Esophagus muscularis mucosa (tissue), 4 donors: ENCODE measurements around the gene PLAAT5. TPM values are rescaled to one million over a fixed set of nuclear protein-coding genes. Genes with fewer than 3 reads are reported as not detected.

ENCODE experiments used
- DNase-seq: peaks from one replicate; pipeline ENCODE4 v3.0.0-alpha.2; 2017; ENCODE audit errors: extremely low spot score
- H3K27ac ChIP-seq, 4 donors: fragments of 200-600 bp; sonication (generic); replicated peaks in 1 of 4; 1 replicate in 3 of 4; 2 replicates in 1 of 4; pipeline ENCODE4 v1.5.1; 2016 to 2019; ENCODE audit warnings: mild to moderate bottlenecking in 1 of 4
- H3K27me3 ChIP-seq, 4 donors: fragments of 200-600 bp; sonication (generic); one replicate each; pipeline versions ENCODE4 v1.5.1 to v1.6.0; 2016 to 2019
- H3K36me3 ChIP-seq, 4 donors: fragments of 200-600 bp; sonication (generic); one replicate each; pipeline ENCODE4 v1.5.1; 2016 to 2019
- H3K4me1 ChIP-seq, 4 donors: fragments of 200-600 bp; sonication (generic); one replicate each; pipeline ENCODE4 v1.5.1; 2016 to 2019
- H3K4me3 ChIP-seq, 4 donors: fragments of 200-600 bp; sonication (generic); 1 replicate in 2 of 4; 2 replicates in 2 of 4; pipeline ENCODE4 v1.5.1; 2016 to 2019; ENCODE audit warnings: mild to moderate bottlenecking in 4 of 4, moderate library complexity in 1 of 4
- H3K9me3 ChIP-seq, 4 donors: fragments of 200-600 bp; sonication (generic); 1 replicate in 3 of 4; 2 replicates in 1 of 4; pipeline ENCODE4 v1.5.1; 2016 to 2019
- EP300 ChIP-seq: sonication (generic); formaldehyde crosslinking; IDR thresholded peaks from one replicate; pipeline ENCODE4 v1.6.1; 2017; ENCODE audit warnings: antibody characterized with exemption
- POLR2A ChIP-seq: fragments of 450-650 bp; IDR thresholded peaks from one replicate; pipeline ENCODE4 v1.6.1; 2017; ENCODE audit warnings: antibody characterized with exemption, moderate library complexity, mild to moderate bottlenecking, low read depth
- POLR2AphosphoS5 ChIP-seq, 2 donors: sonication (generic); formaldehyde crosslinking; IDR thresholded peaks; one replicate each; pipeline ENCODE4 v1.6.1; 2017; ENCODE audit warnings: antibody characterized with exemption in 2 of 2
- WGBS: methylation state at CpG from one replicate; pipeline ENCODE4 v1.1.5; 2018; 5-methylcytosine and 5-hydroxymethylcytosine counted together
- intact Hi-C: fragments of 100-400 bp; cut with DNase I; formaldehyde crosslinking; loops from one replicate; pipeline ENCODE4 v1.15.1; 2023
- total RNA-seq, 4 donors: library from RNA; depleted of rRNA; stranded (reverse); fragments of >200 nt; gene quantifications; one replicate each; pipeline versions ENCODE4 v1.1.0 to v1.2.1, GENCODE V29; 2016
- TF ChIP-seq, protein P1 (sequence below), 3 experiments: fragments of 200-600 bp in 2 of 3; fragments of 450-650 bp in 1 of 3; sonication (generic) in 2 of 3; IDR thresholded peaks; one replicate each; pipeline ENCODE4 v1.5.1; 2017 to 2019; ENCODE audit warnings: antibody characterized with exemption in 3 of 3, mild to moderate bottlenecking in 2 of 3, moderate library complexity in 1 of 3

The PLAAT5 gene
- total RNA-seq, 4 donors from 2014 or later = 2.7 to 4.6 (median 3.6) TPM

DNA sequence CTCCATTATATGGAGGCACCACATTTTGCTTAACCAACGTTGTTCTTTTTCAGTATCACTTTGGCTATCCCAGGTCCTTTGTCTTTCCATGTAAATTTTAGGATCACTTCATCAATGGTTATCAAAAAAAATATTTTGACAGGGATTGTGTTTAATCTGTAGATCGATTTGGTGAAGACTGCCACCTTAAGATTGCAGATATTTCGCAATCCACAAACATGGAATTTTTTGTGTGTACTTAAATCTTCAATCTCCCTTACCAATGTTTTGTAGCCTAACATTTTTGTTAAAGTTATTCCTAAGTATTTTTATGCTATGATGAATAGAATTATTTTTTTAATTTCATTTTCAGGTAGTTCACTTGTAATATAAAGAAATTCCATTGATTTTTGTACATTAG lies 18.6 kb downstream of the PLAAT5 start:
- Histone ChIP-seq H3K9me3 (peaks cover 0 to 5% (median 2%) of the 10 kb centered on the region in 4 donors), H3K27me3 (no peaks in the 10 kb centered on the region), H3K4me3 (no peak overlapping the region), H3K4me1 (no peaks in the 10 kb centered on the region), H3K36me3 (peaks cover 0 to 4% (median 0%) of the 10 kb centered on the region in 4 donors), H3K27ac (no peak overlapping the region)
- TF ChIP-seq POLR2AphosphoS5 (IDR thresholded peaks at IDR 0.05) (no peak), POLR2A (no peak), EP300 (no peak)
- TF ChIP-seq, protein P1, sequence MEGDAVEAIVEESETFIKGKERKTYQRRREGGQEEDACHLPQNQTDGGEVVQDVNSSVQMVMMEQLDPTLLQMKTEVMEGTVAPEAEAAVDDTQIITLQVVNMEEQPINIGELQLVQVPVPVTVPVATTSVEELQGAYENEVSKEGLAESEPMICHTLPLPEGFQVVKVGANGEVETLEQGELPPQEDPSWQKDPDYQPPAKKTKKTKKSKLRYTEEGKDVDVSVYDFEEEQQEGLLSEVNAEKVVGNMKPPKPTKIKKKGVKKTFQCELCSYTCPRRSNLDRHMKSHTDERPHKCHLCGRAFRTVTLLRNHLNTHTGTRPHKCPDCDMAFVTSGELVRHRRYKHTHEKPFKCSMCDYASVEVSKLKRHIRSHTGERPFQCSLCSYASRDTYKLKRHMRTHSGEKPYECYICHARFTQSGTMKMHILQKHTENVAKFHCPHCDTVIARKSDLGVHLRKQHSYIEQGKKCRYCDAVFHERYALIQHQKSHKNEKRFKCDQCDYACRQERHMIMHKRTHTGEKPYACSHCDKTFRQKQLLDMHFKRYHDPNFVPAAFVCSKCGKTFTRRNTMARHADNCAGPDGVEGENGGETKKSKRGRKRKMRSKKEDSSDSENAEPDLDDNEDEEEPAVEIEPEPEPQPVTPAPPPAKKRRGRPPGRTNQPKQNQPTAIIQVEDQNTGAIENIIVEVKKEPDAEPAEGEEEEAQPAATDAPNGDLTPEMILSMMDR (IDR thresholded peaks at IDR 0.05) = no peak
- intact Hi-C loops = no loop called here
- WGBS = 85% methylated on average over 3 of the region's 3 CpGs
- DNase-seq = no peak

DNA sequence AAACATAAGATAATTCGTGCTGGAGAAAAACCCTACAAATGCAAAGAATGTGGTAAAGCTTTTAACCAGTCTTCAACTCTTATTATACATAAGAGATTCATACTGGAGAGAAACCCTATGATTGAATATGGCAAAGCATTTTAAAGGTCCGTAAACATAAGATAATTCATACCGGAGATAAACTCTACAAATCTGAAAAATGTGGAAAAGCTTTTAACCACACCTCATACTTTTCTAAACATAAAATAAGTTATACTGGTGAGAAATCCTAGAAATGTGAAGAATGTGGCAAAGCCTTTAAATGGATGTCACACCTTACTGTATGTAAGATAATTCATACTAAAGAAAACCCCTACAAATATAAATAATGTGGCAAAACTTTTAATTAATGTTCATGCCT lies 20.7 kb downstream of the PLAAT5 start:
- TF ChIP-seq, protein P1 (IDR thresholded peaks at IDR 0.05) = no peak
- TF ChIP-seq POLR2AphosphoS5 (IDR thresholded peaks at IDR 0.05) = no peak
- TF ChIP-seq POLR2A = no peak
- TF ChIP-seq EP300 = no peak
- Histone ChIP-seq H3K27me3 (no peaks in the 10 kb centered on the region), H3K9me3 (no peaks in the 10 kb centered on the region), H3K4me3 (no peak overlapping the region), H3K36me3 (peaks cover 0 to 17% (median 6%) of the 10 kb centered on the region in 4 donors), H3K4me1 (no peaks in the 10 kb centered on the region), H3K27ac (no peak overlapping the region)
- WGBS = 69% methylated on average over 3 of the region's 3 CpGs
- DNase-seq = no peak
- intact Hi-C loops = no loop called here

DNA sequence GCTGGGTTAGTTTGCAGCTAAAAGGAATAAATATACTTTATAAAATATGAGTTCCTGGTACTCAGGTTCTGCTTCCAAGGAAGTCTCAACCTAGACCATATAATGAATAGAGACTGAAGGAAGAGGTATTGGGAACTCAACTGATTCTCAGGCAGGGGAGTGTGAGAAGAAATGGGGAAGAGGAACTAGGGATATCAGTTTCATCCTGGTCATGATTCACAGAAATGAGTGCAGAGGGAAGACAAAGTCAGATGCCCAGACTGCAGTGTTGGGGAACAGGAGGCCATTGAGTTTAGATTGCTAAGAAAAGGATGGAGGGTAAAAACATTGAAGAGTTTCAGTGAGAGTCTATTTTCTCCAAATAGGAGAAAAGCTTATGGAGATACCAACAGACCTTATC lies 28.8 kb downstream of the PLAAT5 start:
- DNase-seq = no peak
- TF ChIP-seq POLR2AphosphoS5 (IDR thresholded peaks at IDR 0.05) (no peak), EP300 (no peak), POLR2A (no peak)
- TF ChIP-seq, protein P1 (IDR thresholded peaks at IDR 0.05) = no peak
- peaks cover 0 to 5% (median 0%) of the 10 kb centered on the region in 4 donors for H3K27me3 ChIP-seq
- intact Hi-C loops = no loop called here
- no peaks in the 10 kb centered on the region for H3K9me3 ChIP-seq
- no peak overlapping the region for H3K27ac ChIP-seq
- H3K4me3 ChIP-seq = no peak overlapping the region
- H3K4me1 ChIP-seq = no peaks in the 10 kb centered on the region
- peaks cover 0 to 41% (median 11%) of the 10 kb centered on the region in 4 donors for H3K36me3 ChIP-seq

DNA sequence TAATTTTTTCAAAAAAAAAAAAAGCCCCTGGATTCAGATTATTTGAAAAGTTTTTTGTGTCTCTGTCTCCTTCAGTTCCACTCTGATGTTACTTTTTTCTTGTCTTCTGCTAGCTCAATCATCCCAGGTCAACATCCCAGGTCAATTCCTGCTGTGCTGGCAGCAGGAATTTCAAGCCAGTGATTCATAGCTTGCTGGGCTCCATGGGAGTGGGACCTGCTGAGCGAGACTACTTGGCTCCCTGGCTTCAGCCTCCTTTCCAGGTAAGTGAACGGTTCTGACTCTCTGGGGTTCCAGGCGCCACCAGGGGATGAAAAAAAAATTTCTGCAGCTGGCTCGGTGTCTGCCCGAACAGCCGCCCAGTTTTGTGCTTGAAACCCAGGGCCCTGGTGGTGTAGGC lies 31.4 kb downstream of the PLAAT5 start:
- H3K36me3 ChIP-seq = peaks cover 0 to 24% (median 5%) of the 10 kb centered on the region in 4 donors
- H3K27ac ChIP-seq = no peak overlapping the region
- intact Hi-C loops = no loop called here
- no peaks in the 10 kb centered on the region for H3K9me3 ChIP-seq
- DNase-seq = no peak
- TF ChIP-seq POLR2A (no peak), EP300 (no peak), POLR2AphosphoS5 (IDR thresholded peaks at IDR 0.05) (no peak)
- TF ChIP-seq, protein P1 (IDR thresholded peaks at IDR 0.05) = no peak
- no peak overlapping the region for H3K4me3 ChIP-seq
- 45% methylated on average over 6 of the region's 6 CpGs for WGBS
- no peaks in the 10 kb centered on the region for H3K4me1 ChIP-seq
- peaks cover 0 to 9% (median 0%) of the 10 kb centered on the region in 4 donors for H3K27me3 ChIP-seq

DNA sequence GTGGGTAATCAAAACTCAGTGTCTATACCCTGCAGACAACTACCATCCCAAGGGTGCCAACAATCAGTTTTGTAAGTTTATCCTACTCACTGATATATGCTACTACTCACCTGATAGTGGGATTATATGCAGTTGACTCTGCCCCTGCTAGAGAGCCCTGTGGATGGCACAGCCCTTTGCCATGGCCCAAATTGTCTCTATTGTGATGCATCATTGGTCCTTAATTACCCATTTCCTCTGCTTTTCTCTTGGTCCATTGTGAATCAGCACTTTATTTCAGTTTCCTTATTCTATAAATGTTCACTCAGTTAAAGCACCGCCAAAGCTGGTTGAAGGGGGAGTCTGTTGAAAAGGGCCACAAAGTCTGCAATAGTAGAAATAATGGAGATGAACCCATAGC lies 42.3 kb downstream of the PLAAT5 start:
- Histone ChIP-seq H3K4me1 (no peaks in the 10 kb centered on the region), H3K9me3 (peaks cover 0 to 5% (median 0%) of the 10 kb centered on the region in 4 donors), H3K27me3 (no peaks in the 10 kb centered on the region), H3K4me3 (no peak overlapping the region), H3K27ac (no peak overlapping the region), H3K36me3 (no peaks in the 10 kb centered on the region)
- 26% methylated on average over 1 of the region's 1 CpG for WGBS
- no peak for DNase-seq
- TF ChIP-seq EP300 = no peak
- no peak for TF ChIP-seq POLR2AphosphoS5 (IDR thresholded peaks at IDR 0.05)
- TF ChIP-seq, protein P1 (IDR thresholded peaks at IDR 0.05) = no peak
- no peak for TF ChIP-seq POLR2A
- intact Hi-C loops = no loop called here
